ENCODE data around the gene MYH10. TPM values are rescaled to one million over a fixed set of nuclear protein-coding genes. Genes with fewer than 3 reads are reported as not detected.

MYH10 gene
- polyA plus RNA-seq, 1 donor from 2014 or later = 61.1 TPM

- no peak overlapping the region for H3K4me3 ChIP-seq (ENCODE audit: low read length)
- no peak for TF ChIP-seq RAD21 (conservative IDR thresholded peaks at IDR 0.05)
- TF ChIP-seq, protein P1, sequence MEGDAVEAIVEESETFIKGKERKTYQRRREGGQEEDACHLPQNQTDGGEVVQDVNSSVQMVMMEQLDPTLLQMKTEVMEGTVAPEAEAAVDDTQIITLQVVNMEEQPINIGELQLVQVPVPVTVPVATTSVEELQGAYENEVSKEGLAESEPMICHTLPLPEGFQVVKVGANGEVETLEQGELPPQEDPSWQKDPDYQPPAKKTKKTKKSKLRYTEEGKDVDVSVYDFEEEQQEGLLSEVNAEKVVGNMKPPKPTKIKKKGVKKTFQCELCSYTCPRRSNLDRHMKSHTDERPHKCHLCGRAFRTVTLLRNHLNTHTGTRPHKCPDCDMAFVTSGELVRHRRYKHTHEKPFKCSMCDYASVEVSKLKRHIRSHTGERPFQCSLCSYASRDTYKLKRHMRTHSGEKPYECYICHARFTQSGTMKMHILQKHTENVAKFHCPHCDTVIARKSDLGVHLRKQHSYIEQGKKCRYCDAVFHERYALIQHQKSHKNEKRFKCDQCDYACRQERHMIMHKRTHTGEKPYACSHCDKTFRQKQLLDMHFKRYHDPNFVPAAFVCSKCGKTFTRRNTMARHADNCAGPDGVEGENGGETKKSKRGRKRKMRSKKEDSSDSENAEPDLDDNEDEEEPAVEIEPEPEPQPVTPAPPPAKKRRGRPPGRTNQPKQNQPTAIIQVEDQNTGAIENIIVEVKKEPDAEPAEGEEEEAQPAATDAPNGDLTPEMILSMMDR (IDR thresholded peaks at IDR 0.05; ENCODE audit: poor library complexity, severe bottlenecking) = no peak
- H3K36me3 ChIP-seq (ENCODE audit: insufficient read depth, low read length) = peaks cover 13% of the 10 kb centered on the region
These were observed 8.3 kb downstream of the MYH10 start for GRCh38 chr17:8622191-8622590.

DNA sequence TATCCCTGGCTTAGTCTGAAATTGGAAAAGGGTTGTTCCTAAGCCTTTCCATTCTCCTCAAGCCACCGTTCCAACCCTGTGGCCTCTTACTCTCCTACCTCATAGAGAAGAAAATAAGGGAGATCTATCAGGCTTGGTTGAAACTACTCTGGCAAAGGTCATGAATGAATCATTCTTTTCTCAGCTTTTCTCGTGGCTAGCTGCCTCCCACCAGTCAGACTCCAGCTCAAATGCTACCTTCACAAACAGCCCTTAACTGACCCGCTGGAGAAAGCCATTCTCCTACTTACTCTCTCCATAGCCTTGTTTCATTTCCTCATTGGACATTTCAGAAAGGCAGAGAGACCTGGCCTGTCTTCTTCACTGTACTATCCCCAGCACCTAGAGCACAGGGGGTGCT, 8.9 kb downstream of the MYH10 start:
- Histone ChIP-seq H3K4me2 (ENCODE audit: low read length) (no peak overlapping the region), H3K79me2 (replicated peaks; ENCODE audit: insufficient read depth, low read length) (peaks cover 99% of the 10 kb centered on the region)

More at GRCh38 chr17:8622191-8622590, 8.3 kb downstream of the MYH10 start:
- Histone ChIP-seq H3K27me3 (ENCODE audit: insufficient read depth, low read depth, low read length) (no peaks in the 10 kb centered on the region), H3K9me3 (ENCODE audit: low read length) (no peaks in the 10 kb centered on the region), H3K4me2 (ENCODE audit: low read length) (no peak overlapping the region), H3F3A (ENCODE audit: insufficient read depth, low read length, poor library complexity, severe bottlenecking) (no peaks in the 10 kb centered on the region), H3K79me2 (replicated peaks; ENCODE audit: insufficient read depth, low read length) (peaks cover 99% of the 10 kb centered on the region), H4K20me1 (ENCODE audit: insufficient read depth) (no peaks in the 10 kb centered on the region), H2AFZ (ENCODE audit: low read depth, low read length) (no peak overlapping the region), H3K9me2 (ENCODE audit: insufficient read depth, low read length) (no peaks in the 10 kb centered on the region), H3K9ac (ENCODE audit: low read length) (no peak overlapping the region), H3K27ac (ENCODE audit: low read length) (no peak overlapping the region)

More for the DNA sequence above, 8.9 kb downstream of the MYH10 start:
- Histone ChIP-seq H3K4me3 (ENCODE audit: low read length) (peak overlapping the region; percentile 14), H3K9me2 (ENCODE audit: insufficient read depth, low read length) (no peaks in the 10 kb centered on the region), H2AFZ (ENCODE audit: low read depth, low read length) (no peak overlapping the region), H3K27me3 (ENCODE audit: insufficient read depth, low read depth, low read length) (no peaks in the 10 kb centered on the region), H3K9ac (ENCODE audit: low read length) (no peak overlapping the region), H3K9me3 (ENCODE audit: low read length) (no peaks in the 10 kb centered on the region), H3K27ac (ENCODE audit: low read length) (no peak overlapping the region), H3K36me3 (ENCODE audit: insufficient read depth, low read length) (peaks cover 13% of the 10 kb centered on the region), H4K20me1 (ENCODE audit: insufficient read depth) (no peaks in the 10 kb centered on the region), H3F3A (ENCODE audit: insufficient read depth, low read length, poor library complexity, severe bottlenecking) (no peaks in the 10 kb centered on the region)
- TF ChIP-seq TAF1 (IDR thresholded peaks at IDR 0.05; ENCODE audit: low read depth) = no peak
- TF ChIP-seq, protein P1 (IDR thresholded peaks at IDR 0.05; ENCODE audit: poor library complexity, severe bottlenecking) = no peak
- TF ChIP-seq MXI1 (conservative IDR thresholded peaks at IDR 0.05; ENCODE audit: poor library complexity, severe bottlenecking) = no peak
- TF ChIP-seq REST (IDR thresholded peaks at IDR 0.05; ENCODE audit: borderline replicate concordance) = no peak
- no peak for TF ChIP-seq EZH2 (IDR thresholded peaks at IDR 0.05; ENCODE audit: borderline replicate concordance, insufficient read depth, low read length, poor library complexity, severe bottlenecking)
- TF ChIP-seq SMC3 (conservative IDR thresholded peaks at IDR 0.05; ENCODE audit: poor library complexity) = no peak
- TF ChIP-seq POLR2AphosphoS5 (IDR thresholded peaks at IDR 0.05) = no peak
- no peak for TF ChIP-seq RAD21 (conservative IDR thresholded peaks at IDR 0.05)
- TF ChIP-seq EP300 (conservative IDR thresholded peaks at IDR 0.05; ENCODE audit: poor library complexity, severe bottlenecking) = no peak

Measured in neural cell (in vitro differentiated cells).